CD4-positive, alpha-beta T cell treated with Interleukin-2 at 100 ng/mL for 4 hours (primary cell): Measurements from ENCODE around the gene FAM72D.
"Not testable (repeated sequence)": the region's sequence is repeated elsewhere in the genome, so short reads cannot be mapped to it uniquely, and the experiment has no call there.

ENCODE experiments used
- DNase-seq: peaks from one replicate; pipeline ENCODE4 v3.0.0-alpha.2; 2020; ENCODE audit warnings: low spot score

Gene FAM72D

GRCh38 chr1:145146308-145146707 lies 50.5 kb downstream of the FAM72D start:
- not testable (repeated sequence) for DNase-seq

GRCh38 chr1:145147172-145147571 lies 51.4 kb downstream of the FAM72D start:
- DNase-seq: not testable (repeated sequence)

- DNase-seq: not testable (repeated sequence)
Measured at GRCh38 chr1:145155421-145155820, 59.6 kb downstream of the FAM72D start.

- DNase-seq: not testable (repeated sequence)
Measured at GRCh38 chr1:145155873-145156272, 60.1 kb downstream of the FAM72D start.

GRCh38 chr1:145156891-145157610 lies 61.3 kb downstream of the FAM72D start:
- DNase-seq: peak; percentile 23

- not testable (repeated sequence) for DNase-seq
Measured at GRCh38 chr1:145157715-145158114, 61.9 kb downstream of the FAM72D start.

GRCh38 chr1:145161046-145161752 lies 65.4 kb downstream of the FAM72D start:
- DNase-seq: not testable (repeated sequence)
